Spleen (tissue), 11 donors: ENCODE measurements around the gene KLHDC8B. TPM values are rescaled to one million over a fixed set of nuclear protein-coding genes. Genes with fewer than 3 reads are reported as not detected.

Experiments
- DNase-seq: peaks from one replicate; pipeline ENCODE4 v3.0.0-alpha.2; 2020
- H3K27ac ChIP-seq, 8 donors: fragments of 200-600 bp; sonication (generic) in 7 of 8; 1 replicate in 4 of 8; 2 replicates in 4 of 8; pipeline versions ENCODE4 v1.5.0 to v1.8.0; 2016 to 2021; ENCODE audit warnings: inconsistent platforms in 4 of 8, mild to moderate bottlenecking in 4 of 8, moderate library complexity in 1 of 8
- H3K27me3 ChIP-seq, 7 donors: fragments of 200-600 bp; sonication (generic) in 6 of 7; replicated peaks in 1 of 7; 1 replicate in 4 of 7; 2 replicates in 3 of 7; pipeline versions ENCODE4 v1.5.0 to v1.8.0; 2016 to 2021; ENCODE audit warnings: inconsistent platforms in 3 of 7, mild to moderate bottlenecking in 1 of 7
- H3K36me3 ChIP-seq, 6 donors: fragments of 200-600 bp; sonication (generic) in 5 of 6; 1 replicate in 4 of 6; 2 replicates in 2 of 6; pipeline versions ENCODE4 v1.5.0 to v1.8.0; 2016 to 2021; ENCODE audit warnings: inconsistent platforms in 2 of 6
- H3K4me1 ChIP-seq, 6 donors: fragments of 200-600 bp; sonication (generic) in 5 of 6; 1 replicate in 3 of 6; 2 replicates in 3 of 6; pipeline versions ENCODE4 v1.5.0 to v1.8.0; 2016 to 2021; ENCODE audit warnings: inconsistent platforms in 3 of 6
- H3K4me3 ChIP-seq, 8 donors: fragments of 200-600 bp; sonication (generic) in 7 of 8; 1 replicate in 4 of 8; 2 replicates in 4 of 8; pipeline versions ENCODE4 v1.5.0 to v1.8.0; 2016 to 2021; ENCODE audit warnings: inconsistent platforms in 4 of 8, mild to moderate bottlenecking in 4 of 8, moderate library complexity in 2 of 8
- H3K9me3 ChIP-seq, 8 donors: fragments of 200-600 bp; sonication (generic) in 7 of 8; 1 replicate in 4 of 8; 2 replicates in 4 of 8; pipeline versions ENCODE4 v1.5.0 to v1.8.0; 2016 to 2021; ENCODE audit warnings: inconsistent platforms in 4 of 8
- CTCF ChIP-seq, 11 experiments: fragments of 200-600 bp in 7 of 11; fragments of 450-650 bp in 4 of 11; sonication (generic) in 4 of 11; IDR thresholded peaks in 8 of 11; conservative IDR thresholded peaks in 3 of 11; 1 replicate in 7 of 11; 2 replicates in 4 of 11; pipeline versions ENCODE4 v1.4.0 to v1.8.0; 2016 to 2021; ENCODE audit warnings: antibody characterized with exemption in 11 of 11, inconsistent platforms in 4 of 11, mild to moderate bottlenecking in 1 of 11
- POLR2A ChIP-seq, 3 donors: fragments of 450-650 bp; IDR thresholded peaks; one replicate each; pipeline ENCODE4 v1.5.1; 2017; ENCODE audit warnings: antibody characterized with exemption in 3 of 3, mild to moderate bottlenecking in 1 of 3
- POLR2AphosphoS5 ChIP-seq, 3 donors: sonication (generic); formaldehyde crosslinking; IDR thresholded peaks; one replicate each; pipeline ENCODE4 v1.5.1; 2017; ENCODE audit warnings: antibody characterized with exemption in 3 of 3
- WGBS, 5 donors: extraction: QIAGEN DNeasy Blood & Tissue Kit in 3 of 5; methylation state at CpG; one replicate each; pipeline versions ENCODE4 v1.1.5 to v1.1.7; 2013 to 2018; 5-methylcytosine and 5-hydroxymethylcytosine counted together
- intact Hi-C: fragments of 100-400 bp; cut with DNase I; formaldehyde crosslinking; loops from one replicate; pipeline ENCODE4 v1.15.0; 2023; ENCODE audit warnings: low total_unique reads
- polyA plus RNA-seq, 3 donors: library from polyadenylated mRNA; stranded (reverse); fragments of 200-250 nt; gene quantifications; one replicate each; pipeline ENCODE4 v1.2.1, GENCODE V29; 2013
- total RNA-seq, 7 donors: library from RNA; depleted of rRNA in 3 of 7; stranded (reverse); fragments of >200 nt in 3 of 7; fragmentation: NEBNext Ultra II Directional in 4 of 7; extraction: Animal tissue kit (Norgen Biotek cat#: 25700) in 4 of 7; gene quantifications; one replicate each; pipeline versions ENCODE4 v1.1.0 to v1.2.1, GENCODE V29; 2016 to 2021
- donor health status: healthy with polysubstance abuse.
- donor health status: DM: no; HTN: no; CAD: no; lungs with moderate emphysema.
- donor health status: DM: no; HTN: no; CAD: no.
- donor health status: Bipolar disorder and iron deficiency.
- donor health status: healthy.
- donor health status: DM: no; HTN: no; CAD: no.
- donor health status: DM: yes; HTN: yes; CAD: no.

The KLHDC8B gene
- total and polyA plus RNA-seq, 10 donors = 10.5 to 29.2 (median 21.4) TPM

- TF ChIP-seq POLR2AphosphoS5 (IDR thresholded peaks at IDR 0.05) = no peak
- intact Hi-C loops = no loop called here
- Histone ChIP-seq H3K4me3 (peak overlapping the region in 2 of 8 donors; percentile 47 to 75), H3K36me3 (peaks cover 0 to 51% (median 5%) of the 10 kb centered on the region in 6 donors), H3K9me3 (no peaks in the 10 kb centered on the region), H3K27ac (peak overlapping the region in 3 of 8 donors; percentile 84 to 91 (median 88)), H3K4me1 (peaks cover 4 to 50% (median 23%) of the 10 kb centered on the region in 6 donors), H3K27me3 (peaks cover 0 to 18% (median 0%) of the 10 kb centered on the region in 7 donors)
- DNase-seq = no peak
- 77 to 96% (median 86%) methylated on average over 11 to 12 of the region's 12 CpGs for WGBS, 5 donors
These were observed 40.4 kb upstream of the KLHDC8B start for GRCh38 chr3:49131040-49131439.

- Histone ChIP-seq H3K4me1 (peaks cover 4 to 50% (median 23%) of the 10 kb centered on the region in 6 donors), H3K27ac (peak overlapping the region in 7 of 8 donors; percentile 13 to 91 (median 77)), H3K27me3 (peaks cover 0 to 18% (median 0%) of the 10 kb centered on the region in 7 donors), H3K9me3 (no peaks in the 10 kb centered on the region), H3K4me3 (peak overlapping the region in 7 of 8 donors; percentile 39 to 75 (median 47)), H3K36me3 (peaks cover 0 to 45% (median 3%) of the 10 kb centered on the region in 6 donors)
- intact Hi-C loops = no loop called here
- no peak for TF ChIP-seq POLR2A (IDR thresholded peaks at IDR 0.05)
- no peak for TF ChIP-seq CTCF (IDR thresholded peaks at IDR 0.05 in 8 of 11, conservative IDR thresholded peaks at IDR 0.05 in 3 of 11)
- no peak for TF ChIP-seq POLR2AphosphoS5 (IDR thresholded peaks at IDR 0.05)
- no peak for DNase-seq
- WGBS, 5 donors = 91 to 98% (median 92%) methylated on average over 1 to 6 of the region's 6 CpGs
These were observed 39.8 kb upstream of the KLHDC8B start for GRCh38 chr3:49131576-49131975.

- TF ChIP-seq POLR2A (IDR thresholded peaks at IDR 0.05) = no peak
- no peak for TF ChIP-seq CTCF (IDR thresholded peaks at IDR 0.05 in 8 of 11, conservative IDR thresholded peaks at IDR 0.05 in 3 of 11)
- TF ChIP-seq POLR2AphosphoS5 (IDR thresholded peaks at IDR 0.05) = no peak
- H3K4me3 ChIP-seq = peak overlapping the region; percentile 38 to 75 (median 46)
- peaks cover 4 to 50% (median 23%) of the 10 kb centered on the region in 6 donors for H3K4me1 ChIP-seq
- peaks cover 0 to 18% (median 0%) of the 10 kb centered on the region in 7 donors for H3K27me3 ChIP-seq
- intact Hi-C loops = no loop called here
- peaks cover 0 to 40% (median 3%) of the 10 kb centered on the region in 6 donors for H3K36me3 ChIP-seq
- H3K9me3 ChIP-seq = no peaks in the 10 kb centered on the region
- DNase-seq = no peak
- WGBS, 5 donors = 56 to 75% (median 72%) methylated on average over 5 to 9 of the region's 9 CpGs
- peak overlapping the region; percentile 66 to 91 (median 78) for H3K27ac ChIP-seq
These were observed 39.3 kb upstream of the KLHDC8B start for GRCh38 chr3:49132073-49132436.

- Histone ChIP-seq H3K4me1 (peaks cover 4 to 50% (median 23%) of the 10 kb centered on the region in 6 donors), H3K27ac (peak within 1 kb of the TSS; percentile 66 to 91 (median 78)), H3K4me3 (peak within 1 kb of the TSS; percentile 38 to 75 (median 46)), H3K27me3 (peaks cover 0 to 20% (median 0%) of the 10 kb centered on the region in 7 donors), H3K9me3 (no peaks in the 10 kb centered on the region), H3K36me3 (peaks cover 0 to 35% (median 3%) of the 10 kb centered on the region in 6 donors)
- WGBS, 5 donors = 32 to 42% (median 35%) methylated on average over 17 to 28 of the region's 28 CpGs
- intact Hi-C loops = no loop called here
- peak in 1 of 11 experiments; percentile 10 for TF ChIP-seq CTCF (IDR thresholded peaks at IDR 0.05 in 8 of 11, conservative IDR thresholded peaks at IDR 0.05 in 3 of 11)
- peak; percentile 56 to 79 (median 76) for TF ChIP-seq POLR2AphosphoS5 (IDR thresholded peaks at IDR 0.05)
- TF ChIP-seq POLR2A (IDR thresholded peaks at IDR 0.05) = no peak
- peak; percentile 85 for DNase-seq
These were observed 38.8 kb upstream of the KLHDC8B start, which contains the start of gene LAMB2 for GRCh38 chr3:49132437-49133225. TSS of gene LAMB2 (minus strand) at chr3:49133050. CDS start at chr3:49132867, 183 bp downstream.
